ENCODE results near the gene FAF1.
"Not testable (repeated sequence)": the region's sequence is repeated elsewhere in the genome, so short reads cannot be mapped to it uniquely, and the experiment has no call there.

Gene FAF1

DNA sequence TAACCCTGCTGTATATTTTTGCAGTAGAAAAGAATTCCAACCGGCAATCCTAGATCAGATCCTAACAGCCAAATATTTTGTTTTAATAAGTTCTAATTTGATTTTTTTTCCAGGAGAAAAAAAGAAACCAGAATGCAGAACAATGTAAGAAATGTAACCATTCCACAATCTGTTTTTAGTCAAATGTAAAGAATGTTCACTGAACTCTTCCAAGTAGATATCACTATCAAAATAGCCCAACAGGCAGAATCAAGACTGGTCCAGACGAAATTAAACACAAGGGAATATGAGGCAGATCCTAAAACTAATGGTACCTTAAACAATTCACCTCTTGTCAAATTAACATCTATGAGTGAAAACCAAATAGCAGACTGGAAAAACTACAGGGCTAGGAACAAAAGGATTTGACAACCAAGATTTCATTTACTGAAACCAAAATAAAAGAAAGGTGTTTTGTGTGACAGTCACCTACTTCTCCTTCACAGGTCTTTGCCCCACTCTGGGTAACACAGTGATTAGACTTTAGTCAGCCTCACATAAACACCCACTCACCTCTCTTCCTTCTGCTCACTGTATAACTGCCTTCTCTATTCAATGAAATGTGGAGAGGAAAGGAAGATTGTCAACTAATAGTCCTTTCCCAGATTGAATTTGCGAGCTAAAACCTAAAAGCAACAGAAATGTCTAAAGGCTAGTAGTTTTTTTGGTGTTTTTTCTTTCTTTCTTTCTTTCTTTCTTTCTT lies 137.9 kb downstream of the FAF1 start:
- Mint-ChIP-seq H3K36me3 (ENCODE audit: low read depth) (no peaks in the 10 kb centered on the region), H3K9me3 (no peaks in the 10 kb centered on the region), H3K27ac (no peak overlapping the region), H3K4me1 (ENCODE audit: low read depth) (no peaks in the 10 kb centered on the region), H3K27me3 (ENCODE audit: low read depth) (no peaks in the 10 kb centered on the region), H3K4me3 (no peak overlapping the region)
- no peak for DNase-seq (ENCODE audit: low spot score)

DNA sequence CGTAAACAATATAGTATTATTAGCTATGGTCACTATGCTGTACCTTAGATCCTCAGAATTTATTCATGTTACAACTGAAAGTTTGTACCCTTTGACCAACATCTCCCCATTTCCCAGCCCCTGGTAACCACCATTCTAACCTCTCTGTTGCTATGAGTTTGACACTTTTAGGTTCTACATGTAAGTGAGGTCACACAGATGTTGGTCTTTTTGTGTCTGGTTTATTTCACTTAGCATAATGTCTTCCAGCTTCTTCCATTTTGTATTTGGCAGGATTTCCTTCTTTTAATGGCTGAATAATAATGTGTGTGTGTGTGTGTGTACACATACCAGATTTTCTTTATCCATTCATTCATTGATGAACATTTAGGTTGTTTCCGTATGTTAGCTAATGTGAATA lies 139.5 kb downstream of the FAF1 start:
- no peak overlapping the region for H3K27ac Mint-ChIP-seq
- no peak for DNase-seq (ENCODE audit: low spot score)
- H3K36me3 Mint-ChIP-seq (ENCODE audit: low read depth) = no peaks in the 10 kb centered on the region
- H3K27me3 Mint-ChIP-seq (ENCODE audit: low read depth) = no peaks in the 10 kb centered on the region
- no peak overlapping the region for H3K4me3 Mint-ChIP-seq
- H3K4me1 Mint-ChIP-seq (ENCODE audit: low read depth) = no peaks in the 10 kb centered on the region
- no peaks in the 10 kb centered on the region for H3K9me3 Mint-ChIP-seq

DNA sequence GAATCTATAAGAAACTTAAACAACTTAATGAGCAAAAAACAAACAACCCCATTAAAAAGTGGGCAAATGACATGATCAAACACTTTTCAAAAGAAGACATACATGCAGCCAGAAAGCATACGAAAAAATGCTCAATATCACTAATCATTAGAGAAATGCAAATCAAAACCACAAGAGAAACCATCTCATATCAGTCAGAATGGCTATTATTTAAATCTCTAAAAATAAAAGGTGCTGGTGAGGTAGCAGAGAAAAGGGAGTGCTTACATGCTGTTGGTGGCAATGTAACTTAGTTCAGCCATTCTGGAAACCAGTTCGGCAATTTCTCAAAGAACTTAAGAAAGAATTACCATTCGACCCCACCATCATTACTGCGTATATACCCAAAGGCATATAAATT lies 147.7 kb downstream of the FAF1 start:
- Mint-ChIP-seq H3K4me1 (ENCODE audit: low read depth) (no peaks in the 10 kb centered on the region), H3K9me3 (peaks cover 31% of the 10 kb centered on the region), H3K36me3 (ENCODE audit: low read depth) (peaks cover 6% of the 10 kb centered on the region)

DNA sequence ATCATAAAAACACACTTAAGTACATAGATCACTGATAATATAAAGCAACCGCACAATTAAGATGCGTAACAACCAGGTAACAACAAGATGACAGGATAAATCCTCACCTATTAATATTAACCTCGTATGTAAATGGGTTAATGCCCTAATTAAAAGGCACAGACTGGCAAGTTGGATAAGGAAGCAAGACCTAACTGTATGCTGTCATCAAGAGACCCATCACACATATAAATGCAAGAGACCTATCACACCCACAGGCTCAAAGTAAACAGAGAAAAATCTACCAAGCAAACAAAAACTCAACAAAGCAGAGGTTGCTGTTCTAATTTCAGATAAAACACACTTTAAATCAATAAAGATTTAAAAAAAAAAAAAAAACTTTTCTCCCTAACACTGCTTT lies 151.8 kb downstream of the FAF1 start:
- H3K4me1 Mint-ChIP-seq (ENCODE audit: low read depth) = no peaks in the 10 kb centered on the region
- H3K27ac Mint-ChIP-seq = no peak overlapping the region
- peaks cover 43% of the 10 kb centered on the region for H3K9me3 Mint-ChIP-seq
- no peak overlapping the region for H3K4me3 Mint-ChIP-seq
- no peak for DNase-seq (ENCODE audit: low spot score)
- H3K36me3 Mint-ChIP-seq (ENCODE audit: low read depth) = peaks cover 13% of the 10 kb centered on the region
- no peaks in the 10 kb centered on the region for H3K27me3 Mint-ChIP-seq (ENCODE audit: low read depth)

More for the DNA sequence above, 147.7 kb downstream of the FAF1 start:
- DNase-seq (ENCODE audit: low spot score) = no peak
- H3K27ac Mint-ChIP-seq = no peak overlapping the region
- no peak overlapping the region for H3K4me3 Mint-ChIP-seq
- no peaks in the 10 kb centered on the region for H3K27me3 Mint-ChIP-seq (ENCODE audit: low read depth)

DNA sequence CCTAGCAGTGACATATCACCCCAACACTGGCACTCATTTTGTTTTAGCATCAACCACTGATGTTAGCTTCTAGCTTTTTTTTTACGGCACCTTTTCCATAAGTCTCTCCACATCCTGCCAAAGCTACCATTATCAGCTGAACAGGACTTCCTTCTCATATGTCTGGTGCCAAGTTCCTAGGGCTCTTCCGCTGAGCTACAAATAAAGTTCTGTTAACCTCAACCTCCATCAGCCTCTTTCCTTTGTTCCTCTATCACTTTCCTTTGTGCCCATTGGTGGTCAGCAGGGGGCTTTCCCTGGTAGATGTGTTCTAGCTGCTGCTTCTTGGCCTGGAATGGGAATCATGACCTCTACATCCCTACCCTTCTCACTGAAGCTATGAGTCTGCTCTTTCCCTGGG lies 163.8 kb downstream of the FAF1 start:
- DNase-seq (ENCODE audit: low spot score) = no peak
- H3K4me1 Mint-ChIP-seq (ENCODE audit: low read depth) = peaks cover 7% of the 10 kb centered on the region
- H3K4me3 Mint-ChIP-seq = no peak overlapping the region
- no peaks in the 10 kb centered on the region for H3K36me3 Mint-ChIP-seq (ENCODE audit: low read depth)
- no peak overlapping the region for H3K27ac Mint-ChIP-seq
- no peaks in the 10 kb centered on the region for H3K9me3 Mint-ChIP-seq
- no peaks in the 10 kb centered on the region for H3K27me3 Mint-ChIP-seq (ENCODE audit: low read depth)

DNA sequence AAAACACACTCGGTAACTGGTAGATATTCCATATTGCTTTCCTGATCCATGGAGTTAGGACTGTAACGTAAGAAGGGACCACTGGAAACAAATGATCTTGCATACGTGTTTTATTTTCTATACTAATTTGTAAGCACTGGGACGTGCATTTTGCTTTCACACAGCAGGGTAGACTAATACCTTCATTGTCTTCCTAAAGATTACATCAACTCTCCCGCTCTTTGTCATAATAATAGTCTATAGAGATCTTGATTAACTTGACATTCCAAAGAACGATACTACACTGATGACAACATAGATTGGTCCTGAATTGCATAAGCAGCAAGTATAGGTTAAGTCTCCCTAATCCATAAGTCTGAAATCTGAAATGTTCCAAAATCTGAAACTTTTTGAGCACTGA lies 166.5 kb downstream of the FAF1 start:
- no peaks in the 10 kb centered on the region for H3K27me3 Mint-ChIP-seq (ENCODE audit: low read depth)
- H3K27ac Mint-ChIP-seq = no peak overlapping the region
- no peak overlapping the region for H3K4me3 Mint-ChIP-seq

DNA sequence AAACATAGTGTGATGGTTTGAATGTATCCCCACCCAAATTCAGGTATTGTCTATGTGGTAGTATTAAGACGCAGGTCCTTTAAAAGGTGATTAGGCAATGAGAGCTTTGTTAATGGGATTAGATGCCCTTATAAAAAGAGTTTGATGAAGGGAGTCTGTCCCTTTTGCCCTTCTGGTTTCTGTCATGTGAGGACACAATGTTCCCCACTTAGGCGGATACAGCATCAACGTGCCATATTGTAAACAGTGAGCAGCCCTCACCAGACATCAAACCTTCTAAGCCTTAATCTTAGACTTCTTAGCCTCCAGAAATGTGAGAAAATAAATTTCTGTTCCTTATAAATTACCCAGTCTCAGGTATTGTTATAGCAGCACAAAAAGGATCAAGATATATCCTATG lies 172.8 kb downstream of the FAF1 start:
- H3K4me1 Mint-ChIP-seq (ENCODE audit: low read depth) = peaks cover 6% of the 10 kb centered on the region
- H3K36me3 Mint-ChIP-seq (ENCODE audit: low read depth) = peaks cover 12% of the 10 kb centered on the region
- no peak overlapping the region for H3K27ac Mint-ChIP-seq

More for the DNA sequence above, 166.5 kb downstream of the FAF1 start:
- no peak for DNase-seq (ENCODE audit: low spot score)
- Mint-ChIP-seq H3K4me1 (ENCODE audit: low read depth) (peaks cover 6% of the 10 kb centered on the region), H3K9me3 (no peaks in the 10 kb centered on the region), H3K36me3 (ENCODE audit: low read depth) (no peaks in the 10 kb centered on the region)

DNA sequence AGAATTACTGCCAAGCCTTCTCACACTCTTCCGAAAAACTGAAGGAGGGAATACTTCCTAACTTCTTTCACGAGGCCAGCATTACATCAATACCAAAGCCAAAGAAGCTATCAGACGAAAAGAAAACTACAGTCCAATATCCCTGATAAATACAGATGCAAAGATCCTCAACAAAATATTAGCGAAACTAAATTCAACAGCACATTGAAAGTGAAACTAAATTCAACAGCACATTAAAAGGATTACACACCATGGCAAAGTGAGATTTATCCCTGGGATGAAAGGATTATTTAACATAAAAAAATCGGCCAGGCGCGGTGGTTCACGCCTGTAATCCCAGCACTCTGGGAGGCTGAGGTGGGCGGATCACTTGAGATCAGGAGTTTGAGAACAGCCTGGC lies 176.8 kb downstream of the FAF1 start:
- Mint-ChIP-seq H3K9me3 (no peaks in the 10 kb centered on the region), H3K27me3 (ENCODE audit: low read depth) (no peaks in the 10 kb centered on the region), H3K4me1 (ENCODE audit: low read depth) (peaks cover 6% of the 10 kb centered on the region), H3K4me3 (no peak overlapping the region), H3K27ac (no peak overlapping the region), H3K36me3 (ENCODE audit: low read depth) (peaks cover 21% of the 10 kb centered on the region)
- no peak for DNase-seq (ENCODE audit: low spot score)

More for the DNA sequence above, 172.8 kb downstream of the FAF1 start:
- DNase-seq (ENCODE audit: low spot score) = no peak
- H3K9me3 Mint-ChIP-seq = no peaks in the 10 kb centered on the region
- H3K4me3 Mint-ChIP-seq = no peak overlapping the region
- H3K27me3 Mint-ChIP-seq (ENCODE audit: low read depth) = no peaks in the 10 kb centered on the region

DNA sequence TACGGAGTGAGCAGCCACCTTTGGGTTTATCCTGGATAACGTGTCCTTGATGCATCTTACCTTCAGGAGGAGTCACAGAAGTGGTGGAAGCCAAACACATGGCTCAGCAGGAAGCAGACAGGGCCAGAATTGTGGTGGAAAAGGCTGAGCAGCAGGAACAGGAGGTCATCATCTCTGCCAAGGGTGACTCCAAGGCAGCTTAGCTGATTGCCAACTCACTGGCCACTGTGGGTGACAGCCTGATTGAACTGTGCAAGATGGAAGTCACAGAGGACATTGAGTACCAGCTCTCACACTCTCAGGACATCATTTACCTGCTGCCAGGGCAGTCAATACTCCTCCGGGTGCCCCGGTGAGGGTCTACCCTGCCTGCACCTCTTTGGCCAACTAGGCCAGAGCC lies 179.3 kb downstream of the FAF1 start:
- no peak overlapping the region for H3K4me3 Mint-ChIP-seq
- DNase-seq (ENCODE audit: low spot score) = no peak
- no peaks in the 10 kb centered on the region for H3K27me3 Mint-ChIP-seq (ENCODE audit: low read depth)
- peaks cover 16% of the 10 kb centered on the region for H3K36me3 Mint-ChIP-seq (ENCODE audit: low read depth)
- H3K27ac Mint-ChIP-seq = no peak overlapping the region
- H3K9me3 Mint-ChIP-seq = no peaks in the 10 kb centered on the region
- peaks cover 6% of the 10 kb centered on the region for H3K4me1 Mint-ChIP-seq (ENCODE audit: low read depth)

DNA sequence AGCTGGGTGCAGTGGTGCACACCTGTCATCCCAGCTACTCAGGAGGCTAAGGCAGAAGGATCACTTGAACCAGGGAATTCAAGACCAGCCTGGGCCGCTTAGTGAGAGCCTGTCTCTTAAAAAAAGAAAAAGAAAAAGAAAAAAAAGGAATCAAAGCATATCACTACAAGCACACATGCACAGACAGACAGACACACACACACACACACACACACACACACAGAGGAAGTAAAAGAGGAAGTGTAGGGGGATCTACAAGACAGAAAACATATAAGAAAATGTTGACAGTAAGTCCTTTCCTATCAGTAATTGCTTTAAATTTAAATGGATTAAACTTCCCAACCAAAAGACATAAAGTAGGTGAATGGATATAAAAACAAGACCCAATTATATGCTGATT lies 180.3 kb downstream of the FAF1 start:
- H3K9me3 Mint-ChIP-seq = no peaks in the 10 kb centered on the region
- peaks cover 12% of the 10 kb centered on the region for H3K36me3 Mint-ChIP-seq (ENCODE audit: low read depth)
- H3K27ac Mint-ChIP-seq = no peak overlapping the region
- H3K27me3 Mint-ChIP-seq (ENCODE audit: low read depth) = no peaks in the 10 kb centered on the region
- H3K4me3 Mint-ChIP-seq = no peak overlapping the region
- H3K4me1 Mint-ChIP-seq (ENCODE audit: low read depth) = peaks cover 6% of the 10 kb centered on the region
- DNase-seq (ENCODE audit: low spot score) = no peak

DNA sequence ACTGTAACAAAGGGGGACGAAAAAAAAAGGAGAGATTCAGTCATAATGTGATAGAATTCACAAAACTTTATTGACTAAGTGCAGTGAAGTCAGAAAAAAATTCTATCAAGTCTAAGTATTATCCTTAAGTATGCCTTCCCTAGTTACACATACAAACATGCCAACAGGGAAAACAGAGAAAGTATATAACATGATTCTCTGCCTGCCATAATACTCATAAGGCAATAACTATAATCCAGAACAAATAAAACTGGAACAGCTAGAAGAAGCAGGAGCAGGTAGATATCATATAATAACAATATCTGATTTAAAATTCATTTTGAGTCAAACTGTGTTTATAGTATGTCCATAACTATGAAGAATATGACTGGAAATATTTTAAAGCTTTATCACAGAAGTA lies 184.3 kb downstream of the FAF1 start:
- no peak for DNase-seq (ENCODE audit: low spot score)
- no peaks in the 10 kb centered on the region for H3K9me3 Mint-ChIP-seq
- no peaks in the 10 kb centered on the region for H3K27me3 Mint-ChIP-seq (ENCODE audit: low read depth)
- H3K4me3 Mint-ChIP-seq = no peak overlapping the region
- H3K27ac Mint-ChIP-seq = no peak overlapping the region
- H3K4me1 Mint-ChIP-seq (ENCODE audit: low read depth) = no peaks in the 10 kb centered on the region
- peaks cover 7% of the 10 kb centered on the region for H3K36me3 Mint-ChIP-seq (ENCODE audit: low read depth)

DNA sequence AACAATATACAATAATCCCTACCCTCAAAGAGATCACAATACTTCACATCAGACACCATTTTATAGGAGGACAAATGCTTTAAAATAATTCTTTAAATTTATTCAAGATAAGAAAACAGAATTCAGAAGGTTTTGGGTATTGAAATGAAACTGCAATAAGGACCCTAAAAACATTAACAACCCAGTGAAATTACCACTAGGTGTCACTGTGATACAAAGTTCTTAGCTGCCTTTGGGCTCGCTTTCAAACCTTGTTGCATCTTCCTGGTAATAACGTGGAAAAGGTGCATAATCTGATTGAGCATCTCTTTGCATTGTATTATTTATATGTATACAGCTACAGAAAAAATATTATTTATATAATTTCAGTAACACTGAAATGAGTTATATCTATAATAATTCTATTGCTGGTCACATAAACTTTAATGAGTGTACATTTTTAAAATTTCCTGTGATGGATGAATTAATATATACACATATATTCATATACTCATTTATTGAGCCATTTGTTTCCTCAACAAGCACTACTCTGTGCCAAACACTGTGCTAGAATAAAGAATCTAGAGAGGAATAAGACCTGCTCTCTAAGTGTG lies 185.2 kb downstream of the FAF1 start:
- Mint-ChIP-seq H3K4me1 (ENCODE audit: low read depth) (peaks cover 2% of the 10 kb centered on the region), H3K36me3 (ENCODE audit: low read depth) (peaks cover 1% of the 10 kb centered on the region), H3K4me3 (no peak overlapping the region), H3K27ac (no peak overlapping the region), H3K9me3 (no peaks in the 10 kb centered on the region), H3K27me3 (ENCODE audit: low read depth) (no peaks in the 10 kb centered on the region)
- no peak for DNase-seq (ENCODE audit: low spot score)

DNA sequence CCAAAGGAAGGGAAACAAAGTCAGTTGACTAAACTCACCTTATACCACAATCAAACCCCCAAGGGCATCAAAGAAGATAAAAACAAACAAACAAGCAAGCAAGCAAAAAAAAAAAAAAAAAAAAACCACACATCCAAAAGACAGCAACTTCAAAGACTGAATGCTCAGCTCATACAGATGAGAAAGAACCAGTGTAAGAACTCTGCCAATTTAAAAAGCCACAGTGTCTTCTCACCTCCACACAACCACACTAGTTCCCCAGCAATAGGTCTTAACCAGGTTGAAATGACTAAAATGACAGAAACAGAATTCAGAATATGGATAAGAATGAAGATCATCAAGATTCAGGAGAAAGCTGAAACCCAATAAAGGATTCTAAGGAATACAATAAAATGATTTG lies 193.4 kb downstream of the FAF1 start:
- Mint-ChIP-seq H3K9me3 (no peaks in the 10 kb centered on the region), H3K27me3 (ENCODE audit: low read depth) (no peaks in the 10 kb centered on the region), H3K27ac (no peak overlapping the region), H3K4me1 (ENCODE audit: low read depth) (peaks cover 14% of the 10 kb centered on the region), H3K36me3 (ENCODE audit: low read depth) (peaks cover 2% of the 10 kb centered on the region), H3K4me3 (no peak overlapping the region)
- DNase-seq (ENCODE audit: low spot score) = no peak

DNA sequence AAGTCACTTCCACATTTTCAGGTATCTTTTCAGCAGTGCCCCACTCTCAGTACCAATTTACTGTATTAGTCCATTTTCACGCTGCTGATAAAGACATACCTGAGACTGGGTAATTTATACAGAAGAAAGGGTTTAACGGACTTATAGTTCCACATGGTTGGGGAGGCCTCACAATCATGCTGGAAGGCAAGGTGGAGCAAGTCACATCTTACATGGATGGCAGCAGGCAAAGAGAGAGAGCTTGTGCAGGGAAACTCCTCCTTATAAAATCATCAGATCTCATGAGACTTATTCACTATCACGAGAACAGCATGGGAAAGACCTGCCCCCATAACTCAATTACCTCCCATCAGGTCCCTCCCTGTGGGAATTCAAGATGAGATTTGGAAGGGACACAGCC lies 203.5 kb downstream of the FAF1 start:
- not testable (repeated sequence) for DNase-seq (ENCODE audit: low spot score); H3K27ac Mint-ChIP-seq; H3K4me3 Mint-ChIP-seq; H3K27me3 Mint-ChIP-seq (ENCODE audit: low read depth); H3K4me1 Mint-ChIP-seq (ENCODE audit: low read depth)
- H3K9me3 Mint-ChIP-seq = peaks cover 39% of the 10 kb centered on the region
- peaks cover 34% of the 10 kb centered on the region for H3K36me3 Mint-ChIP-seq (ENCODE audit: low read depth)

DNA sequence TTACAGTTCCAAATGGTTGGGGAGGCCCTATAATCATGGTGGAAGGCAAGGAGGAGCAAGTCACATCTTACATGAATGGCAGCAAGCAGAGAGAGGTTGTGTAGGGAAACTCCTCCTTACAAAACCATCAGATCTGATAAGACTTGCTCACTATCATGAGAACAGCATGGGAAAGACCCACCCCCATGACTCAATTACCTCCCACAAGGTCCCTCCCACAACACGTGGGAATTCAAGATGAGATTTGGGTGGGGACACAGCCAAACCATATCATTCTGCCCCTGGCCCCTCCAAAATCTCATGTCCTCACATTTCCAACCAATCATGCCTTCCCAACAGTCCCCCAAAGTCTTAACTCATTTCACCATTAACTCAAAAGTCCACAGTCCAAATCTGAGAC lies 205.3 kb downstream of the FAF1 start:
- H3K27ac Mint-ChIP-seq; H3K4me3 Mint-ChIP-seq; DNase-seq (ENCODE audit: low spot score); H3K4me1 Mint-ChIP-seq (ENCODE audit: low read depth); H3K27me3 Mint-ChIP-seq (ENCODE audit: low read depth): not testable (repeated sequence)
- H3K9me3 Mint-ChIP-seq = peaks cover 31% of the 10 kb centered on the region
- H3K36me3 Mint-ChIP-seq (ENCODE audit: low read depth) = peaks cover 25% of the 10 kb centered on the region
